ENCODE data around the gene AP1S1.

- TF ChIP-seq, protein P1, sequence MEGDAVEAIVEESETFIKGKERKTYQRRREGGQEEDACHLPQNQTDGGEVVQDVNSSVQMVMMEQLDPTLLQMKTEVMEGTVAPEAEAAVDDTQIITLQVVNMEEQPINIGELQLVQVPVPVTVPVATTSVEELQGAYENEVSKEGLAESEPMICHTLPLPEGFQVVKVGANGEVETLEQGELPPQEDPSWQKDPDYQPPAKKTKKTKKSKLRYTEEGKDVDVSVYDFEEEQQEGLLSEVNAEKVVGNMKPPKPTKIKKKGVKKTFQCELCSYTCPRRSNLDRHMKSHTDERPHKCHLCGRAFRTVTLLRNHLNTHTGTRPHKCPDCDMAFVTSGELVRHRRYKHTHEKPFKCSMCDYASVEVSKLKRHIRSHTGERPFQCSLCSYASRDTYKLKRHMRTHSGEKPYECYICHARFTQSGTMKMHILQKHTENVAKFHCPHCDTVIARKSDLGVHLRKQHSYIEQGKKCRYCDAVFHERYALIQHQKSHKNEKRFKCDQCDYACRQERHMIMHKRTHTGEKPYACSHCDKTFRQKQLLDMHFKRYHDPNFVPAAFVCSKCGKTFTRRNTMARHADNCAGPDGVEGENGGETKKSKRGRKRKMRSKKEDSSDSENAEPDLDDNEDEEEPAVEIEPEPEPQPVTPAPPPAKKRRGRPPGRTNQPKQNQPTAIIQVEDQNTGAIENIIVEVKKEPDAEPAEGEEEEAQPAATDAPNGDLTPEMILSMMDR (IDR thresholded peaks at IDR 0.05; ENCODE audit: insufficient read depth, low read length), result no peak
- no peak for TF ChIP-seq SPI1 (IDR thresholded peaks at IDR 0.05; ENCODE audit: borderline replicate concordance, low read depth)
These were observed 1.0 kb downstream of the AP1S1 start for GRCh38 chr7:101155303-101155702.

Measured in HL-60 (cell line).